ENCODE results near the gene HMGA1. TPM values are rescaled to one million over a fixed set of nuclear protein-coding genes. Genes with fewer than 3 reads are reported as not detected.

Gene HMGA1
- total and polyA plus RNA-seq, 7 donors, result 6.9 to 311 (median 12.1) TPM

DNA sequence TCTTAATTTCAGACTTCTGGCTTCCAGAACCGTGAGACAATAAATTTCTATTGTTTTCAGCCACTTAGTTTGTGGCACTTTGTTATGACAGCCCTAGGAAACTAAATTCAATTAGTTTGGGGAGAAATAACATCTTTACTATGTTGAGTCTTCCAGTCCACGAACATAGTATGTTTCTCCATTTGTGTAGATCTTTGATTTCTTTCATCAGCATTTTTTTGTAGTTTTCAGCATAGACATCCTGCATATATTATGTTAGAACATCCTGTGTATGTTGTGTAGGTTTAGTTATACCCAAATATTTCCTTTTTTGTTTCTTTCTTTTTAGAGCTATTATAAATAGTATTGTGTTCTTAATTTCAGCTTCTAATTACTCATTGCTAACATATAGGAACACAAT lies 18.0 kb upstream of the HMGA1 start:
- Histone ChIP-seq H3K27me3 (no peaks in the 10 kb centered on the region), H3K27ac (no peak overlapping the region), H3K9me3 (no peaks in the 10 kb centered on the region), H3K4me3 (no peak overlapping the region), H3K4me1 (peaks cover 0 to 8% (median 7%) of the 10 kb centered on the region in 4 donors), H3K36me3 (no peaks in the 10 kb centered on the region)
- intact Hi-C loops (cut with DNase I), result no loop called here
- TF ChIP-seq POLR2A (IDR thresholded peaks at IDR 0.05) (no peak), POLR2AphosphoS5 (IDR thresholded peaks at IDR 0.05) (no peak), EP300 (IDR thresholded peaks at IDR 0.05) (no peak)
- TF ChIP-seq, protein P1, sequence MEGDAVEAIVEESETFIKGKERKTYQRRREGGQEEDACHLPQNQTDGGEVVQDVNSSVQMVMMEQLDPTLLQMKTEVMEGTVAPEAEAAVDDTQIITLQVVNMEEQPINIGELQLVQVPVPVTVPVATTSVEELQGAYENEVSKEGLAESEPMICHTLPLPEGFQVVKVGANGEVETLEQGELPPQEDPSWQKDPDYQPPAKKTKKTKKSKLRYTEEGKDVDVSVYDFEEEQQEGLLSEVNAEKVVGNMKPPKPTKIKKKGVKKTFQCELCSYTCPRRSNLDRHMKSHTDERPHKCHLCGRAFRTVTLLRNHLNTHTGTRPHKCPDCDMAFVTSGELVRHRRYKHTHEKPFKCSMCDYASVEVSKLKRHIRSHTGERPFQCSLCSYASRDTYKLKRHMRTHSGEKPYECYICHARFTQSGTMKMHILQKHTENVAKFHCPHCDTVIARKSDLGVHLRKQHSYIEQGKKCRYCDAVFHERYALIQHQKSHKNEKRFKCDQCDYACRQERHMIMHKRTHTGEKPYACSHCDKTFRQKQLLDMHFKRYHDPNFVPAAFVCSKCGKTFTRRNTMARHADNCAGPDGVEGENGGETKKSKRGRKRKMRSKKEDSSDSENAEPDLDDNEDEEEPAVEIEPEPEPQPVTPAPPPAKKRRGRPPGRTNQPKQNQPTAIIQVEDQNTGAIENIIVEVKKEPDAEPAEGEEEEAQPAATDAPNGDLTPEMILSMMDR (IDR thresholded peaks at IDR 0.05), result no peak
- 40 to 45% methylated on average over 2 of the region's 2 CpGs for WGBS, 2 donors
- DNase-seq, result no peak

DNA sequence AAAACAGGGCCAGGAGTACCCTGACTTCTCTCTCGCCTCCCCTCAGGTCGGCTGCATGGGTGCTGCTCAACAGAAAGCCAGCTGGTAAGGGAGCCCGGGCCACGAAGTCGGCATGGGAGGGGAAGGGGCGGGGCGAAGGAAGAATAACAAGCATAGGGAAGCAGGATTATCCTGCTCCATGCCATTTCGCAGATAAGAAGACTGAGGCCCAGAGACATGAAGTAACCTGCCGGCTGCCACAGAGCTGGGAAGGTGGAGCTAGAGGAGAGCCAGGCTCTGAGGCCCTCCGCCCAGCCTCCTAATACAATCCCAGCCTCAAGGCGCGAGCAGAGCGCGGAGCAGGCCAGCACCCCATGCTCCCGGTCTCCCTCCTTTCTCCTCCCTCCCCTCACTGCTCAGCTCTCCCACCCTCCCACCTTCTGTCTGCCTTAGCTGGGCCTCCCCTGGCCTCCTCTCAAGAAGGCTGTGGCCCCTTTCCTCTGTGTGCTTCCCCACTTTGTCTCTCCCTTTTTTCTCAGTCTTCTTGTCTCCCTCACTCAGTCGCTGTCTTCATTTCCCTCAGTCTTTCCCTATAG lies 13.2 kb upstream of the HMGA1 start:
- Histone ChIP-seq H3K27me3 (no peaks in the 10 kb centered on the region), H3K27ac (peak overlapping the region; percentile 90 to 98 (median 94)), H3K4me1 (peaks cover 0 to 15% (median 13%) of the 10 kb centered on the region in 4 donors), H3K9me3 (no peaks in the 10 kb centered on the region), H3K36me3 (no peaks in the 10 kb centered on the region), H3K4me3 (peak overlapping the region; percentile 13 to 79 (median 67))
- intact Hi-C loops (cut with DNase I), result no loop called here
- no peak for DNase-seq
- WGBS, 2 donors, result 19 to 46% methylated on average over 16 of the region's 16 CpGs
- TF ChIP-seq, protein P1 (IDR thresholded peaks at IDR 0.05), result no peak

DNA sequence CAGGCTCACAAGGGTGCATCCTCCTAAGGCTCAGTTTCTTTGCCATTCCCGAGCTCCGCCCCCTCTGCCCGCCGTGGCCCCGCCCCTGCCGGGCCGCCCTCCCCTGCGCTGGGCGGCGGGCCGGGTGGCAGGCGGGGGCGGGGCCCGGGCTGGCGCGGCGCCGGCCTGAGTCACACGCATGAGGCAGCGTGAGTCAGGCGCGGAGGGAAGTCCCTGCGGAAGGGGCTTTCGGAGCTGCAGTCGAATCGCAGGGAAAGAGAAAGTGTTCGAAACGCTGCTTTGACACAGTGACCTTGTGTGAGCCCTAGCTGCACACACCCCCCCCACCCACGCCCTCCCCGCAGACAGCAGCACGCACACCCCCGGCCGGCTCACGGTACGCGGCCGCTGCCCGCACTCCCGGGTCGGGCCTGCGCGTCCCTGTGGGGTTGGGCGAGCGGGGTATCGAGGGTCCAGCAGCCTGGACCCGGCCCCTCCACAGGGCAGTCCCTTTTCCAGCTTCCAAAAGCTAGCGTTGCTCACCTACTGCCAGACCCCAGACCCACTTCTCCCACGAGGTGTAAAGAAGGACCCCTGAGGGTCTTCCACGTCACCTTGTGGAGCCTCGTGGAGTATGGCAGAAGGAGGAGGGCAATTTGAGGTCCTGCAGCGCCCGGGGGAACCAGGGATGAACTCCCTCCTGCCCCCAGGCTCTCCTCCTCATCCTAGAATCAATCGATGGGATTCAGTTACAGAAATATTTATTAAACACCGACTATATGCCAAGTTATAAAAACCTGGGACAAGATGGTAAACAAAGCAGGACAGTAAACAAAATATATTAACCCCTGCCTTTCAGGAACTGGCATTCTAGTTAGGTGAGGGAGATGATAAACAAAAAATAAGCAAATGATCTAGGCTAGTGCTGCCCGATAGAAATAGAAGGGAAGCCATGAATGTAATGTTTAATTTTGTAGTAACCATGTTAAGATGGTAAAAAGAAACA lies 12.4 kb upstream of the HMGA1 start:
- TF ChIP-seq EP300 (IDR thresholded peaks at IDR 0.05) (peak in 1 of 4 donors; percentile 35), POLR2AphosphoS5 (IDR thresholded peaks at IDR 0.05) (peak; percentile 95 to 97 (median 96)), POLR2A (IDR thresholded peaks at IDR 0.05) (peak; percentile 16 to 51)
- TF ChIP-seq, protein P1 (IDR thresholded peaks at IDR 0.05), result no peak
- Histone ChIP-seq H3K27ac (peak overlapping the region; percentile 90 to 98 (median 94)), H3K27me3 (no peaks in the 10 kb centered on the region), H3K36me3 (no peaks in the 10 kb centered on the region), H3K4me3 (peak overlapping the region; percentile 57 to 79 (median 67)), H3K9me3 (no peaks in the 10 kb centered on the region), H3K4me1 (peaks cover 0 to 15% (median 13%) of the 10 kb centered on the region in 4 donors)
- 2 to 3% methylated on average over 55 of the region's 55 CpGs for WGBS, 2 donors
- intact Hi-C loops (cut with DNase I), result loop anchor here (1.0 kb wide), 1 partner anchor 12 kb away; the partner anchor contains the start of gene HMGA1
- DNase-seq, result peak; percentile 96

DNA sequence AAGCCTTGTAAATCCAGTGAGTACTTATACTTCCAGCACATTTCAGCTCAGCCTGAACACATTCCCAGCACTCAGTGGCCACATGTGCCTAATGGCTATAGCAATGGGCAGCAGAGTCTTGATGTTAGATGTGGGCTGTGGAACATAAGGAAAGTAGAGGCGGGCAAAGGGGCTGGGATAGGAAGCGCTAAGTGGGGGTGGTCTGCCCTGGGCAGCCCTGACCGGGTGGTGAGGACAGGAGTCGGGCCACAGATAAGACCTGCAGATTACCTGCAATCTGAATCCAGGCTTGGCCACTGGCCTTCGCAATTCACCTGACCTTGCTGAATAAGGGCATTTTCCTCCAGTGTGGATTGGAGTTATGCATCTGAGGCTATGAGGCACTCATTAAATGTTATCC lies 11.1 kb upstream of the HMGA1 start:
- H3K36me3 ChIP-seq, result no peaks in the 10 kb centered on the region
- H3K9me3 ChIP-seq, result no peaks in the 10 kb centered on the region
- peaks cover 0 to 15% (median 13%) of the 10 kb centered on the region in 4 donors for H3K4me1 ChIP-seq
- no peaks in the 10 kb centered on the region for H3K27me3 ChIP-seq
- DNase-seq, result no peak
- WGBS, 2 donors, result 95 to 96% methylated on average over 5 of the region's 5 CpGs
- intact Hi-C loops (cut with DNase I), result no loop called here
- no peak overlapping the region for H3K27ac ChIP-seq
- TF ChIP-seq EP300 (IDR thresholded peaks at IDR 0.05), result no peak
- no peak for TF ChIP-seq POLR2AphosphoS5 (IDR thresholded peaks at IDR 0.05)
- TF ChIP-seq, protein P1 (IDR thresholded peaks at IDR 0.05), result no peak
- no peak for TF ChIP-seq POLR2A (IDR thresholded peaks at IDR 0.05)
- no peak overlapping the region for H3K4me3 ChIP-seq

Measured in sigmoid colon (tissue), 7 donors.